HG03469 (cell line): ENCODE results near the gene GCKR.
A peak's percentile ranks its signal among the peaks of the same experiment; 100 is the strongest.

ENCODE experiments used
- ATAC-seq: cut with Tn5 transposase; IDR thresholded peaks from one replicate; pipeline ENCODE4 v1.9.1; 2021; ENCODE audit warnings: mild to moderate bottlenecking, moderate library complexity, moderate number of reproducible peaks; ENCODE audit not compliant: unreplicated experiment

The GCKR gene

GRCh38 chr2:27496357-27497287 lies at the start of gene GCKR:
Gene GCKR, plus strand, starts transcription at chr2:27496839. Its CDS starts 66 bp downstream, at chr2:27496905.
- no peak for ATAC-seq

DNA sequence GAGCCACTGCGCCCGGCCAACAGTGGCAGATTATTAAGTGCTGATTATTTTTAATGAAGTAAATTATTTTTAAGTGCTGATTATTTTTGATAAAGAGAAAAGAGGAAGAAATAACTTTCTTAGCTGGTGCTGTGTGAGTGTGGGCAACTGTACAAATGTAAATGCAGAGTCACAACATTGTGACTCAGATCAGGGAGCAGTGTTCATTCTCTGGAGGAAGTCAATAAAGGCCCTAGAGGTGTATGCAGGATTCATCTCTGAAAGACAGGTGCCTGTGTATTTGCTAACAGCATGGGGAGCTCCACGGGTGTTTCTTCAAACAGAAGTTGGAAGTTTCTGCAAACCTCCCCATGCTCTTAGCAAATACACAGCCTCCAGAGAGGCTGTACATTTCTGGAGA lies 48.3 kb upstream of the GCKR start:
- ATAC-seq = no peak

- no peak for ATAC-seq
Observed at GRCh38 chr2:27451095-27451494, 45.5 kb upstream of the GCKR start.

GRCh38 chr2:27453968-27454367 lies 42.7 kb upstream of the GCKR start:
- ATAC-seq = no peak

GRCh38 chr2:27461118-27461517 lies 35.5 kb upstream of the GCKR start:
- ATAC-seq = no peak

- ATAC-seq = no peak
Observed at GRCh38 chr2:27464443-27464842, 32.2 kb upstream of the GCKR start.

GRCh38 chr2:27471961-27472360 lies 24.7 kb upstream of the GCKR start:
- no peak for ATAC-seq

- ATAC-seq = no peak
Observed at GRCh38 chr2:27485496-27485895, 11.1 kb upstream of the GCKR start.

GRCh38 chr2:27489118-27489497 lies 7.5 kb upstream of the GCKR start:
- no peak for ATAC-seq

DNA sequence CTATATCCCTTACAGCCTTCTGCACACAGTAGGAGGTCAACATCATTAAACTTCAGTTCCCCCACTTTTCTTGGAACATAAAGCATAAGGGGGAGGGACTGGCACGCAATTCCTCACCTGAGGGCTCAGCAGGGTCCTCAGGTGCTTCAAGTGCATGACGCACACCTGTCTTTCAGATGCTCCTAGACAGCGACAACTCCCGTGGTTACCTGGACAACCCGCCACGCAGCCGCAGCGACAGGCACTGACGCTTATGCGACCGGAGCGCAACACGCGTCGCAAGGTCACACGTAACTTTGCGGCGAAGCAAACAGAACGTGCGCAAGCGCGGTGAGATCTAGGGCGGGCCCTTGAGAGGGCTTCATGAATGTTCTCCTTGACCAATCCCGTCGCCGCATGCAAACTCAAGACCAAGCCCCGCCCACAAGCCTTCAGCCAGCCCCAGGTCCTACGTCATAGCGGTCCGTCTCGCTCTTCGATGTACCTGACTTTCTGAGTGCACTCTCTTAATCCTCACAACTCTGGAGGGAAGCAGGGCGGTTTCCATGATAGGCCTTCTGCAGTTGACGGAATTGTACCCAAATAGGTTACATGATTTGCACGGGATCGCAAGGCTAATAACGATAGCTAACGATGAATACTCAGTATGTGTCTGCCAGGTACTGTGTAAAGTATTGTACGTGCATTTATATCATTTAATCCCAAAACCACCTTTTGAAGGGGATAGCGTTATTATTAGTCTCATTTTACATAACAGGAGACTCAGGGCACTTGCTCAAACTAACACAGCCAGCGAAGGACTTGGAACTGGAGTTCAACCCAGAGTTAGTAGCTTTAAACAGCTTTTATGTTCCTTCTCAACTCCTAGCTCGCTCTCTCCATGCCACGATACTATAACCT lies 6.9 kb upstream of the GCKR start, which contains the start of gene IFT172:
Gene IFT172, minus strand, starts transcription at position 246 of the 900 bp plus-strand sequence. Its CDS starts 90 bp downstream, at position 156.
- peak; percentile 92 for ATAC-seq

DNA sequence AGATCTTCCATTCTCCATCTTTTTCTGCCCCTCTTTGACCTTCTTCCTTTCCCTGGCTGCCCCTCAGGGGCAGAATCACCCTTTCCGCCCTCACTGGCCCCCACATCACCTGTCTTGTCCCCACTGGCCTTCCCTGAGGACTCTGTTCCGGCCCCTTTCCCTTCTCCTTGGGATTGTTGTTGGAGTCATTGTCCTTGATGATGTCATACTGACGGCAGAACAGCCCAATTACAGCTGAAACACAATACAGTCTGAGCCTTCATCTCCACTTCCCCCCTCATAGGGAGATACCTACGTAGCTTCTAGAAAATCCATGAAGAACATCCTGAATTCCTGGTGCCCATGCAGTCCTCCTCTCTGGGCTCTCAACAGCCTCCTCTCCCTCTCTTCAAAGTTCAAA lies 4.1 kb upstream of the GCKR start:
- ATAC-seq = no peak

DNA sequence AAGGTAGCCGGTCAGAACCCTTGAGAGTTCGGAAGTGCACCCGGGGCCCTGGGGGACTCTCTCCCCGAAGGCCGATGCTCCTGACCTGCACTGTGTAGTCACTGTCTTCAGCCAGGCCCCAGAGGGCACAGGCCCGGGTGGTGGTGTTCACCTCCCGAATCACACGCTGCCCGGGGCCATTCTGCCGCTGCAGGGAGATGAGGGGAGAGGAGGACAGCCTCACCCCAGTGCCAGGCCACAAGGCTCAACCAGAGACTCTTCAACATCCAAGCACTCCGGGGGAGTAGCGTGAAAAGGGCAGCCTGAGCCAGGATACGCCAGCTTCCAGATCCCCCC lies 2.7 kb upstream of the GCKR start:
- ATAC-seq = no peak

DNA sequence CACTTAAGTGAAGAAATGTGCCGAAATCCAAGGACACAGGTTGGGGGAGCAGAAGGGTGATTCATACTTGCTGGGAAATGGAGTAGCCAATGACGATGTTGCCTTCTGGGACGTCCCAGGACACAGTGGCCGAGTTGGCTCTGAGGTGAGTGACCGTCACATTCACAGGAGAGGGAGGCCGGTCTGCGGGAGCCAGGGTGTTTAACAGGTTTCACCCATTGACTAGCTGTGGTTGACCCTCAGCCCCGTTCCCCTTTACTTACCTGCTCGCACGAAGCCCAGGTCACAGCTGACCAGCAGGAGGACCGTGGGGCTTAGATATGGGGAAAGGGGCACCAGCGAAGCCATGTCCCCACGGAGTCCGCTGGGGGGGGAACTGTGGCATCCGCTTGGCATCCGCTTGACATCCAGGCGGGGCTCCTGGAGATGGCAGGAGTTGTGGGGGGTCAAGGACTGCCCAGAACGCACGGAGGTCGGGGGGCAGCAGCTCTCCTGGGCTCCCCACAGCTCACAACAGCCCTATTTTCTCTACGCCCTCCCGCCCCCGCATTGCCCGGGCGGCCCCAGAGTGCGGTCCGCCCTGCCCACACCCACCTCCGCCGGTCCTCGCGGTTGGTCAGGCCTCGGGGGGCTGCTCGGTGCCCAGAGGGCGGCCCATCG lies 2.2 kb upstream of the GCKR start:
- no peak for ATAC-seq

- ATAC-seq = no peak
Observed at GRCh38 chr2:27494944-27495554, 1.6 kb upstream of the GCKR start, which contains the start of gene FNDC4. Gene FNDC4, minus strand, starts transcription at chr2:27495200. Its CDS starts 521 bp downstream, at chr2:27494679.

- ATAC-seq = no peak
Observed at GRCh38 chr2:27495840-27496356, 741 bp upstream of the GCKR start.

DNA sequence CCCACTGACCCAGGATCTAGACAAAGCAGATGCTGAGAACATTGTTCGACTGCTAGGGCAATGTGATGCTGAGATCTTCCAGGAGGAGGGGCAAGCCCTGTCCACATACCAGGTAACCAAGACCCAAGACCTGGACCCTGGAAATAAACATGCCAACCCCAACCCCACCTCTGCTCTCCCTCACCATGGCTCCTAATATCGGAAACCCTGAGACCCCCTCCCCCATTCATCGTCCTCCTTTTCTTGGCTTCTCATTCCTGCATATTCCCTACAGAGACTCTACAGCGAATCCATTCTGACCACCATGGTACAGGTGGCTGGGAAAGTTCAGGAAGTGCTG lies 619 bp downstream of the GCKR start:
- no peak for ATAC-seq

- no peak for ATAC-seq
Observed at GRCh38 chr2:27498975-27499374, 2.3 kb downstream of the GCKR start.

GRCh38 chr2:27501042-27501441 lies 4.4 kb downstream of the GCKR start:
- ATAC-seq = no peak

GRCh38 chr2:27502142-27502541 lies 5.5 kb downstream of the GCKR start:
- no peak for ATAC-seq

GRCh38 chr2:27506587-27506986 lies 9.9 kb downstream of the GCKR start:
- no peak for ATAC-seq

- no peak for ATAC-seq
Observed at GRCh38 chr2:27507293-27507692, 10.7 kb downstream of the GCKR start.
